SK-N-SH (cell line): ENCODE data around the gene EED. TPM values are rescaled to one million over a fixed set of nuclear protein-coding genes. Genes with fewer than 3 reads are reported as not detected.
"Not testable (repeated sequence)": the region's sequence is repeated elsewhere in the genome, so short reads cannot be mapped to it uniquely, and the experiment has no call there.

ENCODE experiments used
- CTCF ChIA-PET: fragments of 300-600, 350-600 bp; formaldehyde crosslinking; extraction: SDS; loops from one replicate; lab custom pipeline; 2021; lab: Yijun Ruan, JAX
- POLR2A ChIA-PET: fragments of 350-600 bp; sonication (Branson Sonifier 250); formaldehyde crosslinking; extraction: SDS; loops from one replicate; lab custom pipeline; 2020; ENCODE audit warnings: antibody characterized with exemption, inconsistent platforms; lab: Yijun Ruan, JAX
- DNase-seq: peaks from one replicate; pipeline ENCODE4 v3.0.0; 2012
- H2AFZ ChIP-seq: fragments of 200-600 bp; sonication (generic); 2 replicates; pipeline ENCODE4 v1.8.1; 2016; ENCODE audit warnings: antibody characterized with exemption, mild to moderate bottlenecking, low read depth
- H3F3A ChIP-seq: fragments of 200-600 bp; sonication (generic); replicated peaks from 2 replicates; pipeline ENCODE3; 2016; ENCODE audit warnings: antibody characterized with exemption, mild to moderate bottlenecking; ENCODE audit not compliant: insufficient read depth
- H3K27ac ChIP-seq, 2 experiments: fragments of 200-500 bp in 1 of 2; fragments of 200-600 bp in 1 of 2; sonication (Bioruptor generic) in 1 of 2; sonication (generic), shearing (Covaris generic) in 1 of 2; 2 replicates each; pipeline versions ENCODE4 v1.5.1 to v1.6.1; 2014 to 2016; ENCODE audit warnings: low read depth in 2 of 2, inconsistent platforms in 1 of 2, low read length in 1 of 2, mild to moderate bottlenecking in 1 of 2, mixed read lengths in 1 of 2
- H3K27me3 ChIP-seq: fragments of 200-600 bp; sonication (generic), shearing (Covaris generic); 2 replicates; pipeline ENCODE4 v1.6.1; 2016; ENCODE audit warnings: mixed run types; ENCODE audit not compliant: insufficient read depth
- H3K36me3 ChIP-seq, 2 experiments: fragments of 200-500 bp in 1 of 2; fragments of 200-600 bp in 1 of 2; sonication (Bioruptor generic) in 1 of 2; sonication (generic) in 1 of 2; replicated peaks in 1 of 2; 2 replicates each; pipeline versions ENCODE3 to v1.5.1; 2014 to 2016; ENCODE audit warnings: low read length in 1 of 2, mild to moderate bottlenecking in 1 of 2; ENCODE audit not compliant: insufficient read depth in 2 of 2, control insufficient read depth in 1 of 2
- H3K4me1 ChIP-seq, 2 experiments: fragments of 200-500 bp in 1 of 2; fragments of 200-600 bp in 1 of 2; sonication (Bioruptor generic) in 1 of 2; sonication (generic), shearing (Covaris generic) in 1 of 2; 2 replicates each; pipeline versions ENCODE4 v1.5.1 to v1.6.1; 2014 to 2016; ENCODE audit warnings: low read depth in 1 of 2, low read length in 1 of 2, mixed run types in 1 of 2; ENCODE audit not compliant: insufficient read depth in 2 of 2, control insufficient read depth in 1 of 2
- H3K4me2 ChIP-seq: fragments of 200-600 bp; sonication (generic), shearing (Covaris generic); 2 replicates; pipeline ENCODE4 v1.6.1; 2017; ENCODE audit warnings: mixed run types
- H3K4me3 ChIP-seq, 2 experiments: fragments of 200-500 bp in 1 of 2; fragments of 200-600 bp in 1 of 2; sonication (Bioruptor generic) in 1 of 2; sonication (generic), shearing (Covaris generic) in 1 of 2; 2 replicates each; pipeline versions ENCODE4 v1.5.1 to v1.8.1; 2014 to 2016; ENCODE audit warnings: low read depth in 2 of 2, inconsistent platforms in 1 of 2, low read length in 1 of 2, mild to moderate bottlenecking in 1 of 2, mixed read lengths in 1 of 2, moderate library complexity in 1 of 2
- H3K79me2 ChIP-seq: fragments of 200-600 bp; sonication (generic); 2 replicates; pipeline ENCODE4 v1.8.1; 2017; ENCODE audit warnings: mild to moderate bottlenecking; ENCODE audit not compliant: insufficient read depth
- H3K9ac ChIP-seq: fragments of 200-600 bp; sonication (generic); 2 replicates; pipeline ENCODE4 v1.6.1; 2017; ENCODE audit warnings: mixed run types
- H3K9me2 ChIP-seq: fragments of 200-600 bp; sonication (generic); 2 replicates; pipeline ENCODE4 v1.6.1; 2017; ENCODE audit warnings: mixed run types
- H3K9me3 ChIP-seq: fragments of 200-600 bp; sonication (generic); 2 replicates; pipeline ENCODE4 v1.6.1; 2017; ENCODE audit warnings: mixed run types, mild to moderate bottlenecking, moderate library complexity
- H4K20me1 ChIP-seq: fragments of 200-600 bp; sonication (generic); 2 replicates; pipeline ENCODE4 v1.6.1; 2017; ENCODE audit warnings: mild to moderate bottlenecking, mixed run types; ENCODE audit not compliant: insufficient read depth
- ELF1 ChIP-seq: IDR thresholded peaks from 2 replicates; pipeline ENCODE4 v1.4.0; 2012
- EP300 ChIP-seq, 2 experiments: IDR thresholded peaks; 2 replicates each; pipeline versions ENCODE4 v1.4.0 to v1.6.1; 2012; ENCODE audit warnings: borderline replicate concordance in 1 of 2, low read depth in 1 of 2, low read length in 1 of 2
- FOXJ3 ChIP-seq: sonication (generic); formaldehyde crosslinking; IDR thresholded peaks from 2 replicates; pipeline ENCODE4 v1.5.1; 2020; ENCODE audit warnings: mild to moderate bottlenecking, missing genetic modification reagents
- JUND ChIP-seq: IDR thresholded peaks from 2 replicates; pipeline ENCODE4 v1.4.0; 2012
- NRF1 ChIP-seq: IDR thresholded peaks from 2 replicates; pipeline ENCODE4 v1.6.1; 2012; ENCODE audit warnings: low read depth, mild to moderate bottlenecking, low read length
- RCOR1 ChIP-seq: fragments of 150-350 bp; IDR thresholded peaks from 2 replicates; pipeline ENCODE4 v1.6.1; 2017; ENCODE audit warnings: antibody characterized with exemption, low read length
- RXRA ChIP-seq: IDR thresholded peaks from 2 replicates; pipeline ENCODE4 v1.4.0; 2012; ENCODE audit warnings: low read depth, mild to moderate bottlenecking, borderline replicate concordance
- SIN3A ChIP-seq: IDR thresholded peaks from 2 replicates; pipeline ENCODE4 v1.6.1; 2012; ENCODE audit warnings: low read depth, mild to moderate bottlenecking, low read length, moderate library complexity, borderline replicate concordance
- TEAD4 ChIP-seq: IDR thresholded peaks from 2 replicates; pipeline ENCODE4 v1.4.0; 2012; ENCODE audit warnings: mild to moderate bottlenecking, borderline replicate concordance; ENCODE audit not compliant: insufficient read depth
- WGBS: methylation state at CpG from one replicate; pipeline ENCODE4 v1.1.6; 2017; ENCODE audit warnings: low lambda C conversion rate; 5-methylcytosine and 5-hydroxymethylcytosine counted together
- polyA plus RNA-seq, 3 experiments: library from polyadenylated mRNA; depleted of rRNA; stranded (reverse); fragments of >200 nt; gene quantifications; 2 replicates each; pipeline ENCODE4 v1.2.3, GENCODE V29; 2012
- TF ChIP-seq, protein P1 (sequence below): IDR thresholded peaks from 2 replicates; pipeline ENCODE4 v1.6.1; 2012; ENCODE audit warnings: mild to moderate bottlenecking, low read depth, low read length, moderate library complexity

EED gene
- polyA plus RNA-seq, 1 of the 3 experiments (the other 2 are of a cell fraction): 12.8 TPM

DNA sequence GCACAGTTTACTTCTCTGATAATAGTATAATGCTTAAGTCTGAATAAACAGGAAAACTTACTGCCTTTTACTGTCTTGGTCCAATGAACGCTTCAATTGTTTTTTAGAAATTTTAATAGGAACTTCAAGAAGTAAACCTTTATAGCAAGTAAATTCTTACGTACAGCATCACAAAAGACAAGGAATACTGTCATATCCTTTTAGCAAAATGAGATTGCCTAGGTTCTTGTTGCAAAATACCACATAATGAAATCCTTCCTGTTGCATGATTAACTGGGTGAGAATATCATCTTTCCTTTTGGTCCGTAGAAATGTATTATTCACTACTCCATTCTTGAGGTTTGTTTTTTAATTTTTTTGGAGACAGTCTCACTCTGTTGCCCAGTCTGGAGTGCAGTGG is 35.2 kb downstream of the EED start:
- WGBS: 96% methylated on average over 3 of the region's 3 CpGs
- DNase-seq: no peak
- Histone ChIP-seq H4K20me1 (no peaks in the 10 kb centered on the region), H2AFZ (no peak overlapping the region), H3K27ac (no peak overlapping the region), H3K36me3 (peaks cover 42 to 64% of the 10 kb centered on the region in 2 experiments), H3K4me2 (no peak overlapping the region), H3K79me2 (peaks cover 15% of the 10 kb centered on the region), H3K9ac (no peak overlapping the region), H3K4me1 (no peaks in the 10 kb centered on the region), H3K9me3 (no peaks in the 10 kb centered on the region), H3K27me3 (no peaks in the 10 kb centered on the region), H3F3A (no peaks in the 10 kb centered on the region), H3K9me2 (no peaks in the 10 kb centered on the region), H3K4me3 (no peak overlapping the region)
- ChIA-PET CTCF (no interaction called here), POLR2A (no interaction called here)
- TF ChIP-seq RXRA: no peak

- no peak for TF ChIP-seq NRF1
- no peak for TF ChIP-seq JUND
- TF ChIP-seq SIN3A: no peak
- TF ChIP-seq EP300 (IDR thresholded peaks at IDR 0.05; ENCODE audit: borderline replicate concordance in 1 of 2, low read depth in 1 of 2, low read length in 1 of 2): no peak
- TF ChIP-seq FOXJ3: no peak
- TF ChIP-seq ELF1: no peak
- TF ChIP-seq, all 33 proteins: peak for 0
- no peaks in the 10 kb centered on the region for H3F3A ChIP-seq
- H3K27me3 ChIP-seq: no peaks in the 10 kb centered on the region
- H2AFZ ChIP-seq: no peak overlapping the region
- H3K36me3 ChIP-seq: peaks cover 4 to 12% of the 10 kb centered on the region in 2 experiments
- WGBS: 92% methylated on average over 2 of the region's 2 CpGs
- H3K79me2 ChIP-seq: peaks cover 4% of the 10 kb centered on the region; the same call in 1 of the 2 replicates
- H3K4me1 ChIP-seq: no peaks in the 10 kb centered on the region
- H4K20me1 ChIP-seq: no peaks in the 10 kb centered on the region
- CTCF ChIA-PET: interaction anchor here (0.6 to 3.9 kb wide), 2 partner anchors 341 to 433 kb away, joined by 3 to 16 read pairs; partner anchors contain the start of gene CCDC83
- no peaks in the 10 kb centered on the region for H3K9me2 ChIP-seq
- H3K4me3 ChIP-seq: no peak overlapping the region
- H3K9ac ChIP-seq: no peak overlapping the region
- H3K4me2 ChIP-seq: no peak overlapping the region
- POLR2A ChIA-PET: no interaction called here
- H3K27ac ChIP-seq: no peak overlapping the region
- no peak for DNase-seq
- H3K9me3 ChIP-seq: no peaks in the 10 kb centered on the region
Measured at GRCh38 chr11:86287468-86287796, 42.9 kb downstream of the EED start.

- H2AFZ ChIP-seq: no peak overlapping the region
Measured at GRCh38 chr11:86288776-86289507, 44.4 kb downstream of the EED start.

GRCh38 chr11:86289508-86290280 is 45.1 kb downstream of the EED start:
- H3K4me1 ChIP-seq, H3K9me2 ChIP-seq, H3K9me3 ChIP-seq, H3K4me2 ChIP-seq, H3K9ac ChIP-seq, H3K36me3 ChIP-seq, POLR2A ChIA-PET, H4K20me1 ChIP-seq, H3K79me2 ChIP-seq, H3K27me3 ChIP-seq, H2AFZ ChIP-seq, DNase-seq, H3K27ac ChIP-seq, H3F3A ChIP-seq, H3K4me3 ChIP-seq: not testable (repeated sequence)
- whole genome bisulfite sequencing: 94% methylated on average over 9 of the region's 9 CpGs
- CTCF ChIA-PET: interaction anchor here (3.9 kb wide), 1 partner anchor 435 kb away, joined by 16 read pairs; the partner anchor contains the start of gene CCDC83

More at GRCh38 chr11:86288776-86289507, 44.4 kb downstream of the EED start:
- H3K9ac ChIP-seq: no peak overlapping the region
- peaks cover 4% of the 10 kb centered on the region; the same call in 1 of the 2 replicates for H3K79me2 ChIP-seq
- no peaks in the 10 kb centered on the region for H3F3A ChIP-seq
- no peaks in the 10 kb centered on the region for H4K20me1 ChIP-seq
- no peaks in the 10 kb centered on the region for H3K27me3 ChIP-seq
- H3K4me2 ChIP-seq: no peak overlapping the region
- CTCF ChIA-PET: interaction anchor here (3.9 kb wide), 1 partner anchor 434 kb away, joined by 16 read pairs; the partner anchor contains the start of gene CCDC83
- no peak for TF ChIP-seq RCOR1
- TF ChIP-seq, protein P1, sequence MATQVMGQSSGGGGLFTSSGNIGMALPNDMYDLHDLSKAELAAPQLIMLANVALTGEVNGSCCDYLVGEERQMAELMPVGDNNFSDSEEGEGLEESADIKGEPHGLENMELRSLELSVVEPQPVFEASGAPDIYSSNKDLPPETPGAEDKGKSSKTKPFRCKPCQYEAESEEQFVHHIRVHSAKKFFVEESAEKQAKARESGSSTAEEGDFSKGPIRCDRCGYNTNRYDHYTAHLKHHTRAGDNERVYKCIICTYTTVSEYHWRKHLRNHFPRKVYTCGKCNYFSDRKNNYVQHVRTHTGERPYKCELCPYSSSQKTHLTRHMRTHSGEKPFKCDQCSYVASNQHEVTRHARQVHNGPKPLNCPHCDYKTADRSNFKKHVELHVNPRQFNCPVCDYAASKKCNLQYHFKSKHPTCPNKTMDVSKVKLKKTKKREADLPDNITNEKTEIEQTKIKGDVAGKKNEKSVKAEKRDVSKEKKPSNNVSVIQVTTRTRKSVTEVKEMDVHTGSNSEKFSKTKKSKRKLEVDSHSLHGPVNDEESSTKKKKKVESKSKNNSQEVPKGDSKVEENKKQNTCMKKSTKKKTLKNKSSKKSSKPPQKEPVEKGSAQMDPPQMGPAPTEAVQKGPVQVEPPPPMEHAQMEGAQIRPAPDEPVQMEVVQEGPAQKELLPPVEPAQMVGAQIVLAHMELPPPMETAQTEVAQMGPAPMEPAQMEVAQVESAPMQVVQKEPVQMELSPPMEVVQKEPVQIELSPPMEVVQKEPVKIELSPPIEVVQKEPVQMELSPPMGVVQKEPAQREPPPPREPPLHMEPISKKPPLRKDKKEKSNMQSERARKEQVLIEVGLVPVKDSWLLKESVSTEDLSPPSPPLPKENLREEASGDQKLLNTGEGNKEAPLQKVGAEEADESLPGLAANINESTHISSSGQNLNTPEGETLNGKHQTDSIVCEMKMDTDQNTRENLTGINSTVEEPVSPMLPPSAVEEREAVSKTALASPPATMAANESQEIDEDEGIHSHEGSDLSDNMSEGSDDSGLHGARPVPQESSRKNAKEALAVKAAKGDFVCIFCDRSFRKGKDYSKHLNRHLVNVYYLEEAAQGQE: no peak
- TF ChIP-seq TEAD4: no peak
- TF ChIP-seq, all 33 proteins: peak for 0
- Histone ChIP-seq H3K9me2 (no peaks in the 10 kb centered on the region), H3K27ac (no peak overlapping the region), H3K36me3 (peaks cover 3 to 5% of the 10 kb centered on the region in 2 experiments), H3K9me3 (no peaks in the 10 kb centered on the region), H3K4me3 (no peak overlapping the region), H3K4me1 (no peaks in the 10 kb centered on the region)
- DNase-seq: no peak
- POLR2A ChIA-PET: no interaction called here
- WGBS: 96% methylated on average over 5 of the region's 7 CpGs
